AG20443 (cell line): ENCODE measurements around the gene TRIM34.
"Not testable (repeated sequence)": the region's sequence is repeated elsewhere in the genome, so short reads cannot be mapped to it uniquely, and the experiment has no call there.

Experiments used
- DNase-seq: peaks from one replicate; pipeline ENCODE4 v3.0.0; 2012; ENCODE audit warnings: low spot score, mixed read lengths

Gene TRIM34, protein sequence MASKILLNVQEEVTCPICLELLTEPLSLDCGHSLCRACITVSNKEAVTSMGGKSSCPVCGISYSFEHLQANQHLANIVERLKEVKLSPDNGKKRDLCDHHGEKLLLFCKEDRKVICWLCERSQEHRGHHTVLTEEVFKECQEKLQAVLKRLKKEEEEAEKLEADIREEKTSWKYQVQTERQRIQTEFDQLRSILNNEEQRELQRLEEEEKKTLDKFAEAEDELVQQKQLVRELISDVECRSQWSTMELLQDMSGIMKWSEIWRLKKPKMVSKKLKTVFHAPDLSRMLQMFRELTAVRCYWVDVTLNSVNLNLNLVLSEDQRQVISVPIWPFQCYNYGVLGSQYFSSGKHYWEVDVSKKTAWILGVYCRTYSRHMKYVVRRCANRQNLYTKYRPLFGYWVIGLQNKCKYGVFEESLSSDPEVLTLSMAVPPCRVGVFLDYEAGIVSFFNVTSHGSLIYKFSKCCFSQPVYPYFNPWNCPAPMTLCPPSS

DNA sequence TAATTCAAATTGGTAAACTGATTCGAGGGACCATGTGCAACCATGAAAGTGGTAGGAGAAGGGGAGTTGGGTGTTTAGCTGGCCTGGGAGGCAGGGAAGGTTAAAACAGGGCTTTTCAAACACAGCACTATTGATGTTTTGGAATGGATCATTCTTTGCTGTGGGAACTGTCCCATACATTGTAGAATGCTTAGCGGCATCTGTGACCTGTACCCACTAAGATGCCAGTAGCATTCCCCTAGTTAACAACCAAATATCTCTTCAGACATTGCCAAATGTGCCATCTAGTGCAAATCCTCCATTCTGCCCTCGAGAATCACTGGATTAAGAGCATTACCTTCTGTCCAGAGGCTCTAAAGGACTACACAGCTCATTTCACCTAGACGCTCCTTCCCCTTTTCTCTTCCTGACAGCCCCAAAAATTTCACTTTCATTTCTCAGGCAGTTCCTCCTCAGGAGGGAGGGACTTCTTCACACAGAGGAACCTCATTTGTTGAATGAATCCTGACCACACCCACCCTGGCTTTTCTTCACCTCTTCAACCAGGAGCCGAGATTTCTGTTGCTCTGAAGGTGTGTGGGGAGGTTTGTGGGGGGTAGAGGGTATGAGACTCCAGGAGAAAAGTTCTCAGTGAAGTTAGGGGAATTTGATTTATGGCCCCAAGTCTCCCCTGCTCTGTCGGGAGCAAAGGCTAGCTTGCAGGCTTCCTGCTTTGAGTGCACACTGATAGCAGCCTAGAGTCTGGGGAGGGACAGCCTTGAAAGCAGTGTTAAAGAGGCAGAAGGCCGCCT, at the start of gene TRIM34:
TRIM34 (plus strand) TSS at position 513 of the 791 bp plus-strand sequence. CDS start 7,331 bp downstream, outside the sequence.
- DNase-seq, result peak; percentile 85

DNA sequence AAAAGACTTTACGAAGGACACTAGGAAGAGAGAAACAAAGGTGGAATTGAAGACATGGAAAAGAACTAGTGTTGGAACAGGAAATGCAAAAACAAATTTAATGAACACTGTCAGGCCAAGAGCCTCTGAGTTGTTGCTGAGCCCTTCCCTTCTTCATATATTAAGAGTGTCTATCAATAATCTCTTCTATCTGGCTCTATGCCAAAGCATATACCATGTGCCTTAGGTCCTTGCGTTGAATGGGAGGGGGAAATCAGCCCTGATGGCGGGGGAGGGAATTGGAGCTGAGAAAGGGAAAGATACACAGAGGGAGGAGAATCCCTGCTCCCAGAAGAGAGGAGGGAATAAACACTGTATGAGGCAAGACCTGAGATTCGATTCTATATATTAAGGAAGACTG, 49.6 kb upstream of the TRIM34 start:
- DNase-seq, result no peak

DNA sequence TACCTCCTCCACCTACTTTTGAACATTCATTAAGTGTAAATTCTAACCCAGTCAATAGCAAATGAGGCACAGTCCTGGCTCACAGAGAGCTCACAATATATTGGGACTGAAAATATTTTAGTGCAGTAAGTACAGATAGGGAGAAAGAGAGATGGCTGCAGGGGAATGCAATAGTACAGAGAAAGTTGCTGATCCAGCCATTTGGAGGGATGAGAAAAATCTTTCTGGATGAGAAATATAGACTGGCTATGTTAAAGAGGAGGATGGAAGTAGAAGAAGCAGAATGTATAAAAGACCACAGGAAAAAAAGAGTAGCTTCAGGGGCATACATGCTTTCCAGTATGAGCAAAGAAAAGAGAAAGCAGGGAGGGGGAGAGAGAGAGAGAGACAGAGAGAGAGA, 47.7 kb upstream of the TRIM34 start:
- no peak for DNase-seq

DNA sequence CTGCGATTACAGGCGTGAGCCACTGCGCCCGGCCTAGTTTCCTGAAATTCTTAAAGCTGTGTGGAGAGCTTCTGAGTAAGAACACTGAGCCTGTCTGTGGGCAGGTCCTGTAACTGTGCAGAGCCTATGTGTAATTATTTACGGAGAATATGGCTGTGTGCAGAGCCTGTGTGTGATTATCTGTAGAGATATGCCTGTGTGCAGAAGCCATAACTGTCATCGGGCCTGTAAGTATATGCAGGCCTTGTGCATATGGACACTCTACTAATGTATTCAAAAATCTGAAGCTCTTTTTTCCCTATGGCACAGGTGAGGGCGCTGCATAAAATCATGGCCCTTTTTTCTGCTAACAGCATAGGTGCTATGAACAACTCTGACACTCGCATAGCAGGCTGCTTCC, 44.2 kb upstream of the TRIM34 start, which contains the start of gene OR52B6:
OR52B6 (plus strand) TSS at position 301 of the 400 bp plus-strand sequence; CDS start at position 301, 0 bp downstream.
- DNase-seq, result no peak

- DNase-seq, result no peak
Observed at GRCh38 chr11:5581014-5581413, 43.8 kb upstream of the TRIM34 start.

- DNase-seq, result not testable (repeated sequence)
Observed at GRCh38 chr11:5584458-5584857, 40.3 kb upstream of the TRIM34 start.

- not testable (repeated sequence) for DNase-seq
Observed at GRCh38 chr11:5589906-5590305, 34.9 kb upstream of the TRIM34 start.

GRCh38 chr11:5591613-5592012, 33.2 kb upstream of the TRIM34 start:
- DNase-seq, result no peak

DNA sequence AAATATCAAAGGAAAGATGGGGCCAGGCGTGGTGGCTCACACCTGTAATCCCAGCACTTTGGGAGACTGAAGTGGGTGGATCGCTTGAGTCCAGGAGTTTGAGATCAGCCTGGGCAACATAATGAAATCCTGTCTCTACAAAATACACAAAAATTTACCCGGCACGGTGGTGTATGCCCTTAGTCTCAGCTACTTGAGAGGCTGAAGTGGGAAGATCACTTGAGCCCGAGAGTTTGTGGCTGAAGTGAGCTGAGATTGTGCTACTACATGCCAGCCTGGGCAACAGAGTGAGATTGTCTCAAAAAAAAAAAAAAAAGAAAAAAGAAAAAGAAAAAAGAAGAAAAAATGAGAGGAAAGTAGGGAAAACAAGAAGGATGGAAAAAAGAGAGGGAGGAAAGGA, 32.2 kb upstream of the TRIM34 start:
- no peak for DNase-seq

DNA sequence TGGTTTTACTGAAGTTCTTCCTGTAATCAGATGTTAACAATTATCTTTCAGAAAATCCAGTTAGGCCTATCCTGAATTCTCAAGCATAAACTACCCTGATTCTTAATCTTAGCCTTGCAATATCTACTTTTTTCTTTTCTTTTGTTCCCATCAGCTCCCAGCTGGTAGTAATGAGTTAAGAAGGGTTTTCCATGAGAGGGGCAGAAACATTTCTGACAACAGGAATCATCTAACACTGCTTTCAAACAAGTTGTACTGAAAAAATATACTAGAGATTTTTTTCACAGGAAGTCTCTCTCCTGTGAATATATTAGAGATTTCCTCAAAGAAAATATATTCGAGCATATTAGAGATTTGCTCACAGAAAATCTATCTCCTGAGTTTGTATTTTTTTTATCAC, 31.7 kb upstream of the TRIM34 start:
- DNase-seq, result no peak

DNA sequence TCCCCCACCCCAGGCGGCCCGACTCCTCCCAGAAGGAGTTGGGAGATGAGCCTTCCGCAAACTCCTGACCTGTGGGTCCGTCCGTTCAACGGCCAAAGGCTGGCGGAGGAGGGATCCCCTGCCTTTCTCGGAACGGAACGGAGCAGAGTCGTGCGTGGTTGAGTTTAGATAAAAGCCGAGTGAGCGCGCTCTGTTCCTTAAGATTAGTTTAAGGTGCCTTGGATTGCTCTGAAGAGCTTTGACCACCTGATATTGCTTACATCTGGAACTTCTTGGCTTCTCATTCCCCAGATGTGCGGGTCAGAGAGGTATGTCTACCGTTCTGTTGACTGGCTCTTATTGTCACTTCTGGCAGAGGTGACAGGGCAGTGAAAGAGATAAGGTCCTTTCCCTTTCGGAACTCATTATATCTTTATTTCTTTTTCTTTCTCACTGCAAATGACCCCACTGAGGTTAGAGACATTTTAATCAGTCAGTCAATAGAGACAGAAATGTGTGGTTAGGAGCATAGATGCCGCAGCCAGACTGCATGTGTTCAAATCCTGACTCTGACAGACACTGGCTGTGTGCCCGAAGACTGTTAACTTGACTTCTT, 28.1 kb upstream of the TRIM34 start, which contains the start of gene TRIM6:
TRIM6 (plus strand) TSS at position 31 of the 595 bp plus-strand sequence; CDS start at position 292, 261 bp downstream.
- DNase-seq, result peak; percentile 65

GRCh38 chr11:5597953-5598352, 26.8 kb upstream of the TRIM34 start:
- DNase-seq, result no peak

DNA sequence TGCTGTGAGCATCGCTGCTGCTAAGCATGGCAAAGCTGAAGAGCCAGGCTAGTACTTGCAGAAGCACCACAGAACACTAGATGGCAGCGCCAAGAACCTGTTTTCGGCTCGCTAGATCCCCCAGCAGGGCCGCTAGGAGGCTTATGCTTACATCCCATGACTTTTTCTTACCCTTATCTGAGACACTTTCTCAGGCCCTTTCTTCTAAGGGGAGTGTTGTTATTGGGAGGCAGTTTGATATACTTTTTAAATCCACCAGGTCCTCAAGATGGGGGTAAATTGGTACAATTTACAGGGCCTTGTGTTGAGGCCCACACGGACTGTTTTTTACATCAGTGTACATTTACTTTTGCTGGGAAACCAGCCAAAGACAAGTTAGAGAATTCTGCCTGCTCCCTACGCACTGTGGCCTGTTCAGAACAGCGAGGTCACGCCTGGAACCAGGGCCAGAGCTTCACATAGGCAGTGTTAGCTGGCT, 24.4 kb upstream of the TRIM34 start:
- DNase-seq, result peak; percentile 81

DNA sequence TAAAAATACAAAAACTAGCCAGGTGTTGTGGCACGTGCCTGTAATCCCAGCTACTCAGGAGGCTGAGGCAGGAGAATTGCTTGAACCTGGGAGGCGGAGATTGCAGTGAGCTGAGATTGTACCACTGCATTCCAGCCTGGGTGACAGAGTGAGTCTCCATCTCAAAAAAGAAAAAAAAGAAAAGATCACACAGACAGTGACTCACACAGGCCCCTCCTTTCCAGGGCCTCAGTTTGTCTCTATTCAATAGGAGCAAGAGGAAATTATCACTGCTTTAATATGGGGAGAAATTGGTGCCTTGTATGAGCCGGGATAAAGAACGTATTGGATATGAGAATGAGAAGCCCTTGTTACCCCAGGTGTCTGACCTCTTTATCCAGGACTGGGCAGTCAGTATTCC, 22.0 kb upstream of the TRIM34 start:
- DNase-seq, result peak; percentile 22

DNA sequence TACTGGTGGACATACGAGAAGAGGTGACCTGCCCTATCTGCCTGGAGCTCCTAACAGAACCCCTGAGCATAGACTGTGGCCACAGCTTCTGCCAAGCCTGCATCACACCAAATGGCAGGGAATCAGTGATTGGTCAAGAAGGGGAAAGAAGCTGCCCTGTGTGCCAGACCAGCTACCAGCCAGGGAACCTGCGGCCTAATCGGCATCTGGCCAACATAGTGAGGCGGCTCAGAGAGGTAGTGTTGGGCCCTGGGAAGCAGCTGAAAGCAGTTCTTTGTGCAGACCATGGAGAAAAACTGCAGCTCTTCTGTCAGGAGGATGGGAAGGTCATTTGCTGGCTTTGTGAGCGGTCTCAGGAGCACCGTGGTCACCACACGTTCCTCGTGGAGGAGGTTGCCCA, 21.5 kb upstream of the TRIM34 start:
- DNase-seq, result no peak

DNA sequence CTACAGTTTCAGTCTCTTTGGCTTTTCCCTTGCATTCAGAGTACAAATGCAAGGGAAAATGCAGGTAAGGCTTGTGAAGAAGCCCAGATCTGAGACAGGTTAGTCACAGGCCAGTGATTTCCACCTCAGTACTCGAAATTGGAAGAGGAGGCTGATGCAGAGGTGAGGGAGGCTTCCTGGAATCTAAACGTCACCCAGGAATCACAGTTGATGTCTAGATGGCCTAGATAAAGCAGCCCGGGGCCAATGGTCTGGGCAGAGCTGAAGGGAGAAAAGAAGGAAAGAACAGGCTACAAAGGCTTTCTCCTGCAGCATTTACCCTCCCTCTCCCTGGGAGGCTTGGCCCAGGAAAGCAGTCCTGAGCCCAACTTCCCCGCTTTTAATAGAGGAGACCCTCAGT, 19.9 kb upstream of the TRIM34 start:
- DNase-seq, result no peak

DNA sequence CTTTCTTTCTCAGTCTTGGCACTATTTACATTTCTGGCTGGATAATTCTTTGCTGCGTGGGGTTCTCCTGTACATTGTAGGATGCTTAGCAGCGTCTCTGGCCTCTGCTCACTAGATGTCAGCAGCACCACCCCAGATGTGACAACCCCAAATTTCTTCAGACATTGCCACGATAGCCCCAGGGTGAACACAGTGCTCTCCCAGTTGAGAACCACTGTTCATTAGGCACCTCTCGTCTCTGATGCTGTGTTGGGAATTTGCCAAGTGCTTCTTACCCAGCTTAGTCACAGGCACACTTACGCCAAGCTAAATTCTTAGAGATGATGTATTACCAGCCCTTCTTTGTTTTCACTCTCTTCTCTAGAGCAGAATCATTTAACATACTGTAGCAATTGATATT, 19.0 kb upstream of the TRIM34 start:
- peak; percentile 76 for DNase-seq

DNA sequence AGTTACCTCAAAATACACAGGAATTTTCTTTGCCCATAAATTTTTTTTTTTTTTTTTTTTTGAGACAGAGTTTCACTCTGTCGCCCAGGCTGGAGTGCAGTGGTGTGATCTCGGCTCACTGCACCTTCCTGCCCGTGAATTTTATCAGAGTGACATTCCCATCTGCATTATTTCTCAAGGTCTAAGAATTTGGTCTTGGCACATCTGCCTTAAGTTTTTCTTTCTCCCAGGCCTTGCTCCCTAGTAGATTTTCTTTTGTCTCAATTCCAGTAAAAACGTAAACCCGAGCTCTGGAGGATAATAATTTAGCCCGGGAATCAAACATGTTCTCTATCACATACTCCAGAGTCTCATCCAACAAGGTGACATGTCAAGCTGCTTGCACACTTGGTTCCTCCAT, 16.0 kb upstream of the TRIM34 start:
- DNase-seq, result no peak

- no peak for DNase-seq
Observed at GRCh38 chr11:5610446-5610845, 14.4 kb upstream of the TRIM34 start.

GRCh38 chr11:5611627-5612026, 13.2 kb upstream of the TRIM34 start:
- no peak for DNase-seq

DNA sequence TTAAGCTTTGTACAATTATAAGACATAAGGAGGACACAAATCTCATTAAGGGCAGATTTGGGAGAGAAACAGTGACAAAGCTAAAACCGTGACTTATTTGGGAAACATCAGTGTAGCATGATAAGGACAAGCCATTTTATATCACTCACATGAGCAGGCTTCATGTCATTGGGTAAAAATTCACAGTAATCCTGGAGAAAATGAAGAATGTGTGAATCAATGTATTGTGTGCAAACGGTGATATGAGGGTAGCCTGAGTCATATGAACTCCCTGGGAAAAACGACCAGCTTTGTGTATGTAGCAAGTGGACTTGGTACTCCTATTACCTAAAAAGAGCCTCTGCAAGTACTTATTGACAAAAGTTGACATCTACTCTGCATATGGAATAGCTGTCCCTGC, 6.0 kb upstream of the TRIM34 start:
- DNase-seq, result peak; percentile 53
